ENCODE results near the gene YIPF6. TPM values are rescaled to one million over a fixed set of nuclear protein-coding genes. Genes with fewer than 3 reads are reported as not detected.
"Not testable (repeated sequence)": the region's sequence is repeated elsewhere in the genome, so short reads cannot be mapped to it uniquely, and the experiment has no call there.

The YIPF6 gene
- total RNA-seq, 1 donor from 2014 or later: 34.5 TPM

- intact Hi-C loops (cut with micrococcal nuclease): loop anchor here (10.0 kb wide), 1 partner anchor 215 kb away; no protein-coding TSS in a partner anchor
- no peak for DNase-seq
Observed at GRCh38 chrX:68499543-68500504, 973 bp downstream of the YIPF6 start.

GRCh38 chrX:68503836-68504636, 5.2 kb downstream of the YIPF6 start:
- no peak for DNase-seq
- no peak for ATAC-seq
- intact Hi-C loops (cut with micrococcal nuclease): loop anchor here (10.0 kb wide), 1 partner anchor 211 kb away; no protein-coding TSS in a partner anchor

More at GRCh38 chrX:68499543-68500504, 973 bp downstream of the YIPF6 start:
- no peak for ATAC-seq

- ATAC-seq: peak; percentile 71
- no peak for DNase-seq
- intact Hi-C loops (cut with micrococcal nuclease): loop anchor here (10.0 kb wide), 1 partner anchor 208 kb away; no protein-coding TSS in a partner anchor
Observed at GRCh38 chrX:68506649-68507048, 7.8 kb downstream of the YIPF6 start.

- intact Hi-C loops (cut with micrococcal nuclease): loop anchor here (10.0 kb wide), 1 partner anchor 206 kb away; no protein-coding TSS in a partner anchor
- ATAC-seq: no peak
- DNase-seq: no peak
Observed at GRCh38 chrX:68508799-68509198, 9.9 kb downstream of the YIPF6 start.

GRCh38 chrX:68511255-68511654, 12.4 kb downstream of the YIPF6 start:
- DNase-seq (no peak), ATAC-seq (no peak)
- intact Hi-C loops (cut with micrococcal nuclease): no loop called here

- intact Hi-C loops (cut with micrococcal nuclease); ATAC-seq; DNase-seq: not testable (repeated sequence)
Observed at GRCh38 chrX:68524680-68525079, 25.8 kb downstream of the YIPF6 start.

- intact Hi-C loops (cut with micrococcal nuclease): no loop called here
- DNase-seq (no peak), ATAC-seq (no peak)
Observed at GRCh38 chrX:68532831-68533533, 34.1 kb downstream of the YIPF6 start.

GRCh38 chrX:68533656-68534055, 34.8 kb downstream of the YIPF6 start:
- intact Hi-C loops (cut with micrococcal nuclease): no loop called here
- ATAC-seq: no peak

GRCh38 chrX:68534691-68535090, 35.8 kb downstream of the YIPF6 start:
- DNase-seq: no peak
- intact Hi-C loops (cut with micrococcal nuclease): no loop called here
- ATAC-seq: no peak

More at GRCh38 chrX:68533656-68534055, 34.8 kb downstream of the YIPF6 start:
- DNase-seq: no peak

GRCh38 chrX:68536429-68536828, 37.6 kb downstream of the YIPF6 start:
- intact Hi-C loops (cut with micrococcal nuclease): no loop called here
- no peak for DNase-seq
- no peak for ATAC-seq

GRCh38 chrX:68536884-68537283, 38.0 kb downstream of the YIPF6 start:
- ATAC-seq (no peak), DNase-seq (no peak)
- intact Hi-C loops (cut with micrococcal nuclease): no loop called here

GRCh38 chrX:68550193-68550592, 51.3 kb downstream of the YIPF6 start:
- intact Hi-C loops (cut with micrococcal nuclease): no loop called here

GRCh38 chrX:68556036-68556435, 57.2 kb downstream of the YIPF6 start:
- intact Hi-C loops (cut with micrococcal nuclease): no loop called here
- no peak for ATAC-seq

More at GRCh38 chrX:68550193-68550592, 51.3 kb downstream of the YIPF6 start:
- ATAC-seq (no peak), DNase-seq (no peak)

GRCh38 chrX:68557126-68557525, 58.3 kb downstream of the YIPF6 start:
- ATAC-seq; DNase-seq; intact Hi-C loops (cut with micrococcal nuclease): not testable (repeated sequence)

More at GRCh38 chrX:68556036-68556435, 57.2 kb downstream of the YIPF6 start:
- DNase-seq: no peak

GRCh38 chrX:68559905-68560304, 61.1 kb downstream of the YIPF6 start:
- ATAC-seq; intact Hi-C loops (cut with micrococcal nuclease); DNase-seq: not testable (repeated sequence)

GRCh38 chrX:68568136-68568535, 69.3 kb downstream of the YIPF6 start:
- no peak for DNase-seq
- no peak for ATAC-seq
- intact Hi-C loops (cut with micrococcal nuclease): no loop called here

- no peak for DNase-seq
- ATAC-seq: no peak
- intact Hi-C loops (cut with micrococcal nuclease): no loop called here
Observed at GRCh38 chrX:68570598-68570997, 71.7 kb downstream of the YIPF6 start.

- intact Hi-C loops (cut with micrococcal nuclease): no loop called here
- ATAC-seq (no peak), DNase-seq (no peak)
Observed at GRCh38 chrX:68571292-68571609, 72.4 kb downstream of the YIPF6 start.
